G401 (cell line): ENCODE results near the gene PLVAP. TPM values are rescaled to one million over a fixed set of nuclear protein-coding genes. Genes with fewer than 3 reads are reported as not detected.
A peak's percentile ranks its signal among the peaks of the same experiment; 100 is the strongest.

Experiments
- DNase-seq: peaks from one replicate; pipeline ENCODE4 v3.0.0-alpha.2; 2015; ENCODE audit warnings: low spot score
- in situ Hi-C: cut with HindIII; loops from 2 replicates; pipeline ENCODE4 v1.10.0; 2016; ENCODE audit warnings: low sequenced_read_pairs, mixed read lengths
- total RNA-seq: library from RNA; depleted of rRNA; stranded (reverse); fragments of >200 nt; shearing (Covaris generic); gene quantifications from 2 replicates; pipeline ENCODE4 v1.2.3, GENCODE V29; 2014

PLVAP gene
- total RNA-seq, 1 experiment from 2014 or later, result not detected

DNA sequence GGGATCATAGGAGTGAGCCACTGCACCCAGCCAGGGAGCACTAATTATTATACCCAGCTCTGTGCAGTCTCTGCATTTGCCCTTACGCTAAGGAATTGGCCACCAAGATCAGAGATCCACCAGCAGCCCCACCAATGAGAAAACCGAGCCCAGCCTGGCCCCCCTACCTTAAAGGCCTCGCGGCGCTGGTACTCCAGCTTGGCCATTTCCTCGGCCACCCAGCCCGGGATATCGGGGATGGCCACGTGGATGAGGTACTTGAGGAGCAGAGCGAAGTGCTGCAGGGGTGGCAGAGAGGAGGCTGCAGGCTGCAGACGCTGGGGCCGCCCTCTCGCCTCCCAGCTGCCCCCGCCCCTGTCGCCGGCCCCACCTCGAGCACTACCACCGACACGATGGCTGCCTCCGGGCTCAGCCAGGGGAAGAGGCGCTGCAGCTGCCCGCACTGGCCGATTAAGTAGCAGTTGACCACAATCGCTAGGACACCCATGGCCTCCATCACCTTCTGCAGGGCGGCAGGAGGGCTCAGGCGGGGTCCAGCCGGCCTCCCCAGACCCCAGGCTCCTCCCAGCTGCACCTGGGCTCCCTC, 50.0 kb downstream of the PLVAP start:
- DNase-seq, result no peak

DNA sequence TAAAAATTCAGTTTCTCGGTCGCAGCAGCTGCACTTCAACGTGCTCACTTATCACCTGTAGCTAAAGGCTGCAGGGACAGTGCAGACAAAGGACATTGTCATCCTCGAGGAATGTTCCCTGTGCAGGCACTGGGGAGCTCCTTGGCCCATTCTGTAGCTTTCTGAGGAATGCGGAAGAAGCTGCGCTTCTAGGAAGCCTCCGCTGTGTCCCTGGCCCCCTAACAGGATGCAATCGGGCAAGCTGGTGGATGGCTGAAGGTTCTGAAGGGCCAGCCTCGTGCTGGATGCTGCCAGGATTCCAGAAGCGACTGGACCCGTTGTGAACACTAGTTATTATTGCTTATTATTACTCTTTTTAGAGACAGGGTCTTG, 50.6 kb downstream of the PLVAP start:
- in situ Hi-C loops, result no loop called here
- no peak for DNase-seq

More for the DNA sequence above, 50.0 kb downstream of the PLVAP start:
- in situ Hi-C loops, result no loop called here

DNA sequence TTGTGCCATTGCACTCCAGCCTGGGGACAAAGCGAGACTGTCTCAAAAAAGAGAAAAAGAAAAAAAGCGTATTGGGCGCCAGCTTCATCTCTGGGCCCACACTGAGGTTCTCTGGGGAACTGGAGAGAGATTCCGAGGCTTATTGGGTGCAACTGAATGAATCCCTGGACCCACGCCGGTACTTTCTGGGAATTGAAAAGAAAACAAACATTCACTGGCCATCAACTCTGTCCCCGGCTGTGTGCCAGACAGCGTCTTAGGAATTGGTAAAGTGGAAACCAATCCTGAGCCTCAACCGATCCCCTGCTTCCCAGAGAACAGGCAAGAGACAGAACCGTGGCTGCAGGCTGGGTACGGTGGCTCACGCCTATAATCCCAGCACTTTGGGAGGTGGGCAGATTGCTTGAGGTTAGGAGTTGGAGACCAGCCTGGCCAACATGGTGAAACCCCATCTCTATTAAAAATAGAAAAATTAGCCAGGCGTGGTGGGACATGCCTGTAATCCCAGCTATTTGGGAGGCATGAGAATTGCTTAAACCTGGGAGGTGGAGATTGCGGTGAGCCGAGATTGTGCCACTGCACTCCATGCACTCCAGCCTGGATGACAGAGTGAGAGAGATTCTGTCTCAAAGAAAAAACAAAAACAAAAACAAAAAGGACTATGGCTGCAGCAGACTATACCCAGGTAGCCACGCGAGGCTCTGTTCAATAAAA, 51.1 kb downstream of the PLVAP start:
- in situ Hi-C loops, result no loop called here
- DNase-seq, result peak; percentile 37

DNA sequence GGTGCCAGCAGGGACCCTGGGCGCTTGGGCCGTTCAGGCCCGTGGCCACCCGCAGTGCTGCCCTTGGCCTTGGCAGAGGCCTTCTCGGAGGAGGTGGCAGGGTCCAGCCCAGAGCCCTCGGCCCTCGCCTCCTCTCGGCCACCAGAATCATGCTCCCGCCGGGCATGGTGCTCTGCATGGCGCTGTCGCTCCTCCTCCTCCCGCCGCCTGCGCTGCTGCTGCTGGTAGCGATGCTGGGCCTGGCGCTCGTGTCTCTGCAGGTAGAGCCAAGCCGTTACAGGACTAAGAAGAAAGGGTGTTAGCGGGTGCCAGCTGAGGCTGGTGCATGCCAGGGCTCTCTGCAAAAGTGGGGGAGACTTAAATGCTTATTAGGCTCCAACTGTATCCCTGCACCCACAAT, 52.0 kb downstream of the PLVAP start:
- in situ Hi-C loops, result no loop called here
- no peak for DNase-seq

DNA sequence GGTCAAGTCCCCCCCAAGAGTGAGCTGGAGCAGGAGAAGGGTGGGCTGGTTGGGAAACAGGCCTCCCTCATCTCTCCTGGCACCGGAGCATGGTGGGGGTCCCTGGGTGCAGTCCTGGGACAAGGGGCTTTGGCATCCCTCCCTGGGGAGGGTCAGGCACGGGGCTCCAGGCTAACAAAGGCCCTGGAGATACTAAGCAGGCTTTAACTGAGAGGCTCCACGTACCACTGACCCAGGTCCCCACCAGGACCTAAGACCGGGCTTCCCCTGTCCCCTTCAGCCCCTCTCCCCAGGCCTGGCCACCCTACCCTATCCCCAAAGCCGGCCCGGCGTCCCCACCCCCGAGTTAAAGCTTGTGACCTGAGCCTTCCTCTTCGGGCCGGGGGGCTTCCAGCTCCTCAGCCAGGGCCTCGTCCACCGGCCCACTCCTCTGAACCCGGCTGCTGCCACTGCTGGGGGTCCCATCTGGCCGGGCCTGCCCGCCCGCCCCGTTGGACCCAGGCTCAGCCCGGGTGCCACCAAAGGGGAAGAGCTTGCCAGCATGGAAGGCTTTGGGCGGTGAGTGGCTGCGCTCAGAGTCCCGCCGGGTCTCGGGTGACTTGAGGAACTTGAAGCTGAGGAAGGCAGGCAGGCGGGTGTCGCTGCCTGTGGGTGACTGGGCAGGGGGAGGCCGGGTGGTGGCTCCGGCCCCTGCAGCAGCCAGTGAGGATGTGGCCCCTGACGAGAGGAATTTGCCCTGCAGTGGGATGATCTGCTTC, 52.6 kb downstream of the PLVAP start:
- DNase-seq, result no peak
- in situ Hi-C loops, result no loop called here

DNA sequence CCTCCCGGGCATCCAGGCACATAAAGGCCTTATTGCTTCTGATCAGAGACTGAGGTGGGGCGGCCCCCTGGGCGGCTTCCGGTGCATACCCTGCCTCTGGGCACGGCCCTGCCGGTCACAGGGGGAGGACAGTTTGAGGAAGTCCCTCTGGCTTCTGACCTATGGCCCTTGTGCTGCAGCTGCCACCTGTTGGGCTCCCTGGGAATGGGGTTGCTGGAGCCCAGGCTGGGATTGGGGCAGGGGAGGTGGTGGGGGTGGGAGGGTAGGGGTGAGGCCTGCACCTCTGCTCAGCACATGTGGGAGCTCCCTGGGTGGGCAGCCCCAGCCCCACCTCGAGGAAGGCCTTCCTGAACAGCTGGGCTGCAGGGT, 53.2 kb downstream of the PLVAP start:
- DNase-seq, result no peak
- in situ Hi-C loops, result no loop called here

DNA sequence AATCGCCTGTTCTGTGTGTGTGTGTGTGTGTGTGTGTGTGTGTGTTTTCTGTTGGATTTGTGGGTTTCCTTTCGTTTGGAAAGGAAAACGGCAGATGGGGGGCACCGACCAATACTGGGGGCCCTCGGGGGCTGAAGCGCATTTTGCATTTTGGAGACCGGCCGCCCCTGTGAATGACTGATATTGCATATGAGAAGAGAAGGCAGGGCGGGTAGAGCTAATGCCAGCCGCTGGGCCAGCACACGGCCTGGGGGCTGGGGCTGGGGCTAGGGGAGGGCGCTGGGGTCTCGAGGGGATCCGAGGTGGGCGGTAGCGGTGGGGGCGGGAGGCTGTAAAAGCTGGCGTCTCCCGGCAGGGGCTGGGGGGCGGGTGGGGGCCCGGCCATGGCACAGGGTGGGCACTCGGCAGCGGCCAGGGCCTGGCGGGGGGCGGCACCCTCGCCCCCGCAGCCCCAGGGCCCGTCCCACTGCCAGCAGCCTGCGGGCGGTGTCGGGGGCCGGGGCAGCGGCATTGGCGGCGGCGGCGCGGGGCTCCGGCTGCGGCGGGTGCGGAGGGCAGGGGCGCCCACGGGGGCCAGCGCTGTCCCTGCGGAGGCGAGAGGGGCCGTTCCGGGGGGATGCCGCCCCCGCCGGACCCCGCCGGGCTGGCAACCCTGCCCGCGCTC, 53.7 kb downstream of the PLVAP start:
- DNase-seq, result no peak

DNA sequence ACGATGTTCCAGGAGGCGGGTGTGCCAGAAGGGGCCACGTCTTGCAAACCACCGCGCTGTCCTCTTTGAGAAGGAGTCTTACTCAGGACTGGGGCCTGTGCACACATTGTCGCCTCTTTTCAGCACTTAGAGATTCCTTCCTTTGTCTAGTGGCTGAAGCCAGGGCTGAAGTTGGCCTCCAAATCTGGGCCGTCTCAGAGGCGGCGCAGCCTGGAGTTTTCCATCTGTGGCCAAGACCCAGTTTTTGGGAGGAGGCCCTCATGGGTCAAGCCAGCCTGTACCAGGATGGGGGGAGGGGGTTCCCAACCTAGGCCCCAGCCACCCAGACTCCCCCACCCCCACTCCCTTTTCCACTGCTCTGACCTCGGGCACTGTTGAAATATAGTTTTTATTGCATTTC, 54.3 kb downstream of the PLVAP start:
- in situ Hi-C loops, result no loop called here
- DNase-seq, result no peak

More for the DNA sequence above, 53.7 kb downstream of the PLVAP start:
- in situ Hi-C loops, result no loop called here

DNA sequence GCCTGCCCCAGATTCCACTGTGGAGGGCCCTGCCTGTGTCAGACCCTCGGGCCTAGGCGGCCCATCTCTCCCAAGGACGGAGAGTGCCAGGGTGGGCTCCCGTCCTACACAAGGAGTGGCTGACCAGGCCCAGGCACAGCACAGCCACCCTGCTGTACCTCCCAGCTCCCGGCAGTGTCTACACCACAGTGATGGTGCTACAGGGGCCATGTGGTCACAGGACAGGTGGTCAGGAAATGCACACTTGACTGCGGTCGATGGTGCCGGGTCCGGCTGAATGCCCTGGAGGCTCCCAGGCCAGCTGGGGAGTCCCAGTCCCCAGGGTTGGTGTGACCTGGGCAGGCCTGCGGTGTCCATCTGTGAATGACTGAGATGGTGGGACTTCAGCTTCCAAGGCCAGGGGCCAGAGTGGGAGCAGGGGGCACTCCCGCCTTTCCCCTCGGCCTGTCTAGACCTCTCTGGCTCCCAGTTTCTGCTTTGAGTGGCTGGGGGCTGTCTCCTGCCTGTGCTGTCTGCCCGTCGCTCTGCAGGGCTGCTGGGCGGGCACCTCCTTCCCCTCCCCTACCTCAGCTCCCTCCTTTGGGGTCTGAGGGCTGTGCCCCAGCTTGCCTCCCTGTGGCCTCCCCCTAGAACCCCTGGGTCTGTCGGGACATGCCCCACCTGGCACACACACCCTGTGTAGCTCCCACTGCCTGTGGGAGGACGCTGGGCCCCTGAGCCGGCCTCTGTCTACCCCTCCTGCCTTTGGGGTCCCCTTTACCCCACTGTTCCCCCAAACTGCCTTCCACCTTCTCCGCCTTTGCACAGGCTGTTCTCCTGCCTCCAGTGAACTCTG, 55.3 kb downstream of the PLVAP start:
- DNase-seq, result no peak

DNA sequence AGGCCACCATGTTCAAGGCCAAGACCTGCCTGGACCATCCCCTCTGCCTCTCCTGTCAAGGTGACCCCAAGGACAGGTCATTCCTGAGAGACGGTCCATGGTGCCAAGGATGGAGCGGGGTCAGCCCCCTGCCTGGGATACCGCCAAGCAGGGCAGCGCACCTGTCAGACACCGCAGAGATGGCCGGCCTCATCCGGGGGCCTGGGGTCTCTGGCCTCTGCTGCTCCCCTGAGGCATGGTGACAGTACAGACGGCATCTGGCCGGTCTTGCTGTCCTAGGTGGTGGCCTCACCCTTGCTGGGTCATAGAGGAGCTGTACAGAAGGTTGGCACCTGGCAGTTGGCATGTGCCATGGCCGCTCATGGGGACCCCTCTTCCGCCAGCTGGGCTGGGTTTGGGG, 56.7 kb downstream of the PLVAP start:
- no peak for DNase-seq

More for the DNA sequence above, 55.3 kb downstream of the PLVAP start:
- in situ Hi-C loops, result no loop called here

DNA sequence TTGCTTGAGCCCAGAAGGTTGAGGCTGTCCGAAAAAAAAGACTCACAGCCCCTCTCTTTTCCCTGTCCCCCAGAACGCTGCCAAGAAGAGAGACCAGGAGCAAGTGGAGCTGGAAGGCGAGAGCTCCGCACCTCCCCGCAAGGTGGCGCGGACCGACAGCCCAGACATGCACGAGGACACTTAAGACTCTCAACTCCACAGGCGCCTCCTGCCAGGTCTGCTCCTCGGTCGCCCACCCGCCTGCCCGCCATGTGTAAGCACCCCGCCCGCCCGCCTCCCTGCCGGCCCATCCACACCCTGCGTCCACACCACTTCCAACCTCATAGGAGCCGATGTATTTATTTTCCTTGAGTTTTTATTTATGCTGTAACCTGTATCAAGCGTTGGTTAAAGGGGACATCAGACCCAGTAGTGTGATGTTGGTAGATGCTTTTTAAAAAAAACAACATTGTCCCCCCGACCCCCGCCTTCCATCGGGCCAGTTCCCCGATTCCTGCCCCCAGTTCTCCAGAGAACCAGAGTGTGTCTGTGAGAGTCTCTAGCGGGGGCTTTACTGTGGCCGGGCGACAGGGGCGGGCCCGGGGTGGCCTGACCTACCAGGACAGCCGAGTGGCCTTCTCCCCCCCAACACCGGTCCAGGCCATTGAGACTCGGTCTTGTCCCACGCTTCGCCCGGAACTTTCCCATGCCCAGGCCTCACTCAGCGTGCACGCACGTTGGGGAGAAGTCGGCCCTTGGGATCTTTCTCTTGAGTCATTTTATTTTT, 57.5 kb downstream of the PLVAP start:
- no peak for DNase-seq
- in situ Hi-C loops, result no loop called here

More for the DNA sequence above, 56.7 kb downstream of the PLVAP start:
- in situ Hi-C loops, result no loop called here

DNA sequence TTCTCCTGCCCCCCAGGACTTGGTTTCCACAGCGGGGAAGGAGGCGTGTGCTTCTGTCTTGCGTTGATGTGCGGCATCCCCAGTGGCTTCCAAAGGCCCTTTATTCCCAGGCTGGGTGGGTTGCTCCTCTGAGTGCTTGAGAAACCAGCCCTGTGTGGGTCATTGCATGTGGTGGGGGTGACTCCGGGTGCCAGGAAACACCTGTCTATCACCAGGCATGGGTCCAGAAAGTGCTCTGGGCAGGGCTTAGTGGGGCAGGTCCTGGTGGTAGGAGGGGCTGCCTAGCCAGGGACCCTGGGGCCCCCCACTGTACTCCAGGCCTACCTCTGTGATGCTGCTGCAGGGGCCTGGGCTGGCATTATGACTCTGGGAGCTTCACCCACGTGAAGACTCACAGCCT, 58.2 kb downstream of the PLVAP start:
- DNase-seq, result no peak
- in situ Hi-C loops, result no loop called here

DNA sequence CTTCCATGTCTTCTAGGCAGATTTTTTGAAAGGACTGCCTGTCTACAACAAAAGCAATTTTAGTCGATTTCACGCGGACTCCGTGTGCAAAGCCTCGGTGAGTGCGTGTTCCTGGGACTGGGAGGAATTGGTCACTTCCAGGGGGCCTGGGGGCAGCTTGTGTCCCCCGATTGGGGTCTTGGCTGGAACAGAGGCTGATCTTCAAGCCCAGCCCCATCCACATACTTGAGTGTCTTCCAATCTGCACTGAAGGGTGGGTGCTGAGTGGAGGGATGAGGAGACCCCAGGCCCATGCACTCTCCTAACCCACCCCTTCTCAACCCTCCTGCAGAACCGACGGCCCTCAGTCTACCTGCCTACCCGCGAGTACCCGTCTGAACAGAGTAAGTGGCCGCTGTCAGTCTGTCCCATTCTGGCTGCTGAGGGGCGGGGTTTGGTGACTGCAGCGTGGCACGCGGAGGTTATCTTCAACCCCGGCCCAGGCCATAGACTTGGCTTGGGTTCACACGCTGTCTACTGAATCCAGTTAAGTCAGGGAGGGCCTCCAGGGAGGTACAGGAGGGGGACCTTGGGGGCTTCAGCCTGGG, 63.0 kb downstream of the PLVAP start:
- DNase-seq, result no peak
- in situ Hi-C loops, result no loop called here

DNA sequence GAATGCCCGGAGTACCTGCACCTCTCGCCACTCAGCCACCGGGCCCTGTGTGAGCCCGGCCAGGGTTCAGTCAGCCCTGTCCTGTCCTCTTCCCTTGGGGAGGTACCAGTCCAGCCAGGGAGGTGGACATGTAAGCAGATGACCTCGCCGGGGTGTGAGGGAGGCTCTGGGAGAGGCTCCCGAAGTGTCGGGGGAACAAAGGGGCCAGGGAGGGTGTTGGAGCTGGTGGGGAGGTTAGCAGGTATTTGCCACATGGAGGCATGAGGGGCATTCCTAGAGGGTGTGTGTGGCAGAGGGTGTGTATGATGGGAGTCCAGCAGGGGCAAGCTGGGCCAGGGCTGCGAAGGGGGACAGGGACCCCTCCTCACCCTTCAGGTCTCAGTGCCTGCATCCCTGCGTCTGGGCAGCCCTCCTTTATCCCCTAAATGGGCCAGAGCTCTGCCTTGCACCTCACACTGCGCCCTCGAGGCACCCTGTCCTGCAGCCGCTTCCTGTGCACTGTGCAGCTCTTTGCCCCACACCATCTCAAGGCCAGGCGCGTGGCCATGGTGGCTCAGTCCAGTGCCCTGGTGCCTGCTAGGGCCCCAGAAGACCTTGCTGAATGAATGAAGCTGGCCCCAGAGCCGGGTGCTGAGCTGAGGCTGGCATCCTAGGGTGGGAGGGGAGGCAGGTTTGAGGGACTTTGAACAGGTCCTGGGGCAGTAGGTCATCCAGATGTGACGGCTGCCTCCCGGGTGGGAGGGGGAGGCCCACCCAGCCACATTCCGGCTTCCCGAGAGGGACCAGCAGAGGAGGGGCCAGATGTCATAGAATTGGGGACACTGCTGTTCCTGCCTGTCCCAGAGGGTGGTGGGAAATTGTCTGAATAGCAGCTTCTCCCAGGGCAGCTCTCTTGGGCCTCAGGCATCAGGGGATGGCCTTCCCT, 64.7 kb downstream of the PLVAP start:
- no peak for DNase-seq
- in situ Hi-C loops, result no loop called here

DNA sequence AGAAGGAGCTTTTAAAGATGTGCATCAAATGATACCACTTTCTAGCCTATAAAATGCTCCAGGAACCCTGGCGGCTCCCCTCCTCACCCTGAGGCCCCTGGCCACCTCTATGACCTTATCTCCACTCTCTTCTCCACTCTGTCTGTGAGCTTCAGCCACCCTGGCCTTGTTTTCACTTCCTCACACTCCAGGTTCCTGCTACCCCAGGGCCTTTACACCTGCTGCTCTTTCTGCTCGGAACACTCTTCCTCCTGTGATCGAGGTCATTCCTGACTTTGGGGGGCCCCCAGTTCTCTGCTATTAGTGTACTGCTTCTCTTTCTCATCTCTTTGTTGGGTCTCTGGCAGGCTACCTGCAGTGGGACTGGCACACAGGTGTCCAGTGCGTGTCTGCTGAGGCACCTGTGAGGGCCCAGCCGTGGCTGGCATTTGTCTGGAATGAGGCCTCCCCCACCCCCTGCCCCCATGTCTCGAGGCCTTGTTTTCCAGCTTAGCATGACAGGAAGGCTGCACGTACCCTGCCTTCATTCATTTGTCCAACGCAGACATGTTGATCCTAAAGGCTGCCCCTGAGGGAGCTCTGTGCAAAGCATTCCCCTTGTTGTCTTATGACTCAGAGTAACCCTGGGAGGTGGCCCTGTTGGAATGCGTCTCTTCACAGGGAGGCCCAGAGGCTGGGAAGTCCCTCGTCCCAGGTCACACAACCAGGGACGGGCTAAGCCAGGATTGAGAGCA, 65.5 kb downstream of the PLVAP start:
- in situ Hi-C loops, result no loop called here
- DNase-seq, result no peak

DNA sequence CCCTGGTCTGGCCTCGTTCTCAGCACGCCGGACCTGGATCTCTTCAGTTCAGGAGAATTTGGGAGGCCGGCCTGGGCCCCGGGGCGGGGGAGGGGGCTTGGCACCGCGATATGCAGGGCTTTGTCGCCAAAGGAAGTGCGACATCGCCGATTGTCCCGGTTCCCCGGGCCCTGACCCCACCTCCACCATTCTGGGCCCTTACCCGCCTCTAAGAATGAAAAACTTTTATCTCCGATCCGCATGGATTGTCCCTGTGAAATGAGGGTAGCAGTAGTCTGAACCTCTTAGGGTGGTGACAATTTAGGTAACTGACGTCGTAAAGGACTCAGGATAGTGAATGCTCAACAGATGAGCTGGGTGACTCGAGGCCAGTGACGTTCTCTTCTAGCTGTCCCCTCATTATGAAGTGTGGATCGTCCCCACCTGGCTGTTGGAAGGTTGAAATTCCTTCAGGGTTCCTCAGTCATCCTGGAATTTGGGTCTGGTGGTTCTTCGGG, 67.1 kb downstream of the PLVAP start:
- in situ Hi-C loops, result no loop called here
- DNase-seq, result no peak
